ENCODE results near the gene ANO2. TPM values are rescaled to one million over a fixed set of nuclear protein-coding genes. Genes with fewer than 3 reads are reported as not detected.

The ANO2 gene
- total RNA-seq, 1 donor from 2014 or later, result 8.7 TPM

- DNase-seq (ENCODE audit: low spot score), result no peak
Measured at GRCh38 chr12:5585178-5585577, 359.9 kb downstream of the ANO2 start.

DNA sequence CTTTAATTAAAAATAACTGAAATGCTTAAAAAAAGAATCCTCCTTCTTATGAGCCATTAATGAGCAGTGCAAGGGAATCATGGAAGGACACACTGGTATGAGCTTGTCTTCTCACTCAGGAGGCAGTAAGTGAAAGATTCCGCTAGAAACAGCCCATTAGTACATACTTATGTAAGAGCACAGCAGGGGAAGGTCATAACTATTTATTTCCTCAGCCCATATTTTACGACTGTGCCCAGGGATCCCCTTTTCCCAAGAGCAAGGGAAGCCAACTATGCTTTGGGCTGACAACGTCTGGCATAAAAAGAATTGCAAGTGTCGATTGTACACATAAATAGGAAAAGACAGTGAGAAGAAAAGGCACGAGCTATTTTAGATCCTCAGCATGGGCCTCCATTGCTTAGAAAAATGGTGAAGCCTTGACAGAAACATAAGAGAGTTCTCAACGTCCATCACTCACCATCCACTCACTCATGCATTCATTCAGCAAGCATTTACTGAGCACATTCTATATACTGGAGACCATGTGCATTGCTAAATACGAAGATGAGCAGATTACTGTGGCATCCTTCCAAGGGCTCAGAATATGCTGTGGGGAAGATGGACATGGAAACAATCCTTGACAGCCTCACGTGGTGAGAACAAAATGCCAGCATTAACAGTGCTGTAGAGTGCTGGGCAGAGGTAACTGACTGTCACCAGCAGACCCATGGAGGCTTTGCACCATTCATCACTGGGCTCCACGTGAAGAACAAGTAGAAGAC lies 360.5 kb downstream of the ANO2 start:
- no peak for DNase-seq (ENCODE audit: low spot score)

DNA sequence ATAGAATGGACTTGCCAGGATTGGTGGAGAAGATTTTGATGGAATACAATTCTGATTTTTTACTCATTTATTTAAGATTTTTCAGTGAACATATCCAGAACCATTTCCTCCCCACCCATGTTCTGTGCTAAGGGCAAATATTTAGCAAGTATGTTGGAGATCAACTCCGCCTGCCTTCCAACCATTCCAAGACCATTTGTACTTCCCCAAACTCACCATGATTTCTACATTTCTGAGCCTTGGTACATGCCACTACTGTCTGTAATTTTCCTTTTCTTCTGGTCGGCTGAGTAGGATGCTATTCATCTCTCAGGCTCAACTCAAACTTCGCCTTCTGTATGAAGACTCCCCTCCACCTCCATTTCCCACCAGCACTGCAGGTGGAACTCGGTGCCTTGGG lies 362.5 kb downstream of the ANO2 start:
- no peak for DNase-seq (ENCODE audit: low spot score)

DNA sequence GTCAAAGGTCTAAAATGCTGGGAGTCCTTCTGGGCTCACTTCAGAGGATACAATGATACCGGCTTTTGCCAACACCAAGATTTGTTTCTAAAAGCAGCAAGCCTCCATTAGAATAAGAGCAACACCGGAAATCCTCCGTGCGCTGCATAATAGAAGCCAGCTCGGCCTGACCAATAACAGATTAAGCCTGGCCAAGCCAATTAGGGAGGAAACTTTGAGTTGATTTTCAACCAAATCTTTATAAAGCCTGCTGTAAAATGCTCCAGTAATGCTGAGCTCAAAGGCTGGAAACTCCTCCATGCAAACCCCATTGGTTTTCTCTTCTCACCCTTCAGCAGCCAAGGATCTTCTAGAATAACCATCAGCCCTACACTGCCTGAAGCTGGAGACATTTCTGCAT lies 363.0 kb downstream of the ANO2 start:
- peak; percentile 22 for DNase-seq (ENCODE audit: low spot score)

DNA sequence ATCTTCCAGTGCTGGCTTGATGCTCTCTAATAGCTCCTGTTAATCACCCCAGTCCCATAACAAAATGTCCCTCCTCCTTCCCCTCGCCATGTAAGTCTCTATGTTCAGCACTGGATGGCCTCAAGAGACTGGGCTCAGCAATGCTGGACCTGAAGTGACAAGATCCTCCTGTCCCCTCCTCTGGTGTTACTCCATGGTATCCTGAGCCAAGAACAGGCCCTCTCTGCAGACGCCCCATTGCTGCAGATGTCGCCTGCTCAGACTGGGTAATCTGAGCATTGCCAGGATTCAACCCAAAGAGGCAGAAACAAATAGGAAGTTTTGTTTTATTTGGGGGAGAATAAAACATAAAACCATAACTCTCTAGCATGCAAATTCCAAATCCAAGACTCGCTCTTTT lies 363.4 kb downstream of the ANO2 start:
- no peak for DNase-seq (ENCODE audit: low spot score)

DNA sequence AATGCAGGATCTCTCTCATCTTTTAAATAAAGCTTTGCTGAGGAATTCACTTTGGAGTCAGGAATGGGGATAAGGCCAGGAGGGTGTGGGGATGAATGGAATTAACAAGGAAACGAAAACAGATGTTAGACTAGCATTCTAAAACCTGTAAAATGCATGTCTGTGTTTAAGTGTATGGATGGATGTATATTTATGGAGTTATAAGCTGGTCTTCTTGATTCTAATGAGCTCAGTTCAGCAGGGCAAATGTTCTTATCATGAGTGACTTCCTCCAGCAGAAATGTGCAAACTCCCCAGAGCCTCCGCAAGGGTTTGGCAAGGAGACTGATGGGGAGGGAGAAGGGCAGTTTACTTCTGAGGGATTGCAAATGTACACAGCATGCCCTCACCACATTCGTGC lies 364.0 kb downstream of the ANO2 start:
- DNase-seq (ENCODE audit: low spot score), result peak; percentile 80

DNA sequence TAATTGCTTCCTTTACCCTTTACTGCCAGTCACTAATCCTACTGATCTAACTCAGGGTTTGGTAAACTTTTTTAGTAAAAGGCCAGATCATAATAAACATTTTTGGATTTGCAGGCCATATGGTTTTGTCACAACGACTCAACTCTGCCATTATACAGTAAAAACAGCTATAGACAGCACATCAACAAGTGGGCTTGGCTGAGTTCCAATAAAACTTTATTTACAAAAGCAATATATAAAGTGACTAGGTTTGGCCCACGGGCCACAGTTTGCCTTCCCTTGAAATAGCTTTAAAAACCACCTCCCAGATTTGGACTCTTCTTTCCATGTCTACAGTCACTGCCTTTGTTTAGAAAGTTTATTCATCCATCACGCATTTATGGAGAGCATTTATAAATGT lies 366.3 kb downstream of the ANO2 start:
- DNase-seq (ENCODE audit: low spot score), result no peak

DNA sequence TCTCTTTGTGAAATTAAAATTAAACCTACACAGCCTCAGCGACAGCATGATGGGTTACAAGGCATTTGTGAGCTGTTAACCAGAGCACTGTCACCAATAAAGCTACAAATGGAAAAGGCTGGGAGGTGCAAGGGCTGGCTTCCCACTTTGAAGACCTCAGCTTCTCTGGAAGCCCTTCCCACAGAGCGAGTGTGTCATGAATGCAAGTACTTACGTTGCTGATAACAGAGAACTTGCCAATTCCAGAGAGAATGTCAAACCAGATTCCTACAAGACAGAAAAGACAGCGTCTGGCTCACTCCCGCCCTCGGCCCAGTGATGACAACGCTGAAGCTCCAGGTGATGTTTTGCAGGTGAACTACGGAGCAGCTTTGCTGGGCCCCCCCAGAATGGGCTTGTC lies 367.3 kb downstream of the ANO2 start:
- peak; percentile 20 for DNase-seq (ENCODE audit: low spot score)

DNA sequence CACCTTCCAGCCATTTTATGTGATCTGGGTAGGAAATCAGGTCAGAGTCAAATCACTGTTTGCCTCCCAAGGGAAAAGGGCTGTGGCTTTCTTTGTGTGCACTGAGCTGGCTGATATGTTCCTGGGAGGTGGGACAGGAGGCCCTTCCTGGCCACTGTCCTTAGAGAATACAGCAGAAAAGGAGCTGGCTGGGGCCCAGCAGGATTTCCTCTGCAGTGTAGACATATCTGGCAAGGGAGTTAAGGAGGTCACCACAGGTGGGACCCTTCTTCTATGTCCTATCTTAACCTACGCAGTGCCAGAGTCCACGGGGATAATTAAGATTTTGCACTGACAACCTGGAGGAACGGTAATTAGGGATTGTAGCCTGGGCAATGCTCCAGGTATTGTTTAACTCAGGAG lies 367.8 kb downstream of the ANO2 start:
- DNase-seq (ENCODE audit: low spot score), result no peak

DNA sequence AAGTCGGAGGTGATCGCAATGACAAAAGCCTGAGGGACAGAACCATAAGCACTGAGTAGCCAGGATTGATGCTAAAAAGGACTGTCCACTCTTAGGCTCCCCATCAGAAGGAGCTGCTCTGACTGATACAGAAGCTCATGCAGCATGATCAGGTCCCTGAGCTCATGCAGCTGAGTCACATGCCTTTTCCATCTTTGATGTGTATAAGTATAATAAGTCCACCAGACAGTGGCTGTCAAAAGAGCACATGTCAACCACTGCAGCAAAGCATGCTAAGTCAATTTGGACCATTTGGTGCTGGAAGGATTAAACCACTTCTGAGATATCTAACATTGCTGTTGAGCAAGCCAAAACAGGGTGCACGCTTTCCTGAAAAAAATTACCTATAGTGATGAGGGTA lies 369.1 kb downstream of the ANO2 start:
- DNase-seq (ENCODE audit: low spot score), result no peak

GRCh38 chr12:5575232-5575631 lies 369.8 kb downstream of the ANO2 start:
- no peak for DNase-seq (ENCODE audit: low spot score)

DNA sequence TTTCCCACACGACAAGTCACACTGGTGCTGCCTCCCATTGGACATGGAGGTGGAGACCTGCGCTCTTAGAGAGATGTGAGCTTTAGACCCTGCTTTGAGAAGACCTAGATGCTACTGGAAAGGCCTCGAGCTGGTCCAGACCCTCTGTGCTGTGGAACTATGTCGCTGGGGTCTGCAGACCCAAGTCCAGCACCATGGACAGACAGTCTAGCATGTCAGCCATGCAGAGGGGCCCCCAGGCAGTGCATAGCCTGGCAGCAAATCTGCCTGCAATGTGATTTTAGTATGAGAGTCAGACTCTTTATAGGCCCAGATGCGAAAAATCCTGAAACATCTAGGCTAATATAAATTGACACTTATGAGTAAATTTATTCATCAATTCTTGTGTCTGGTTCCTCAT lies 371.7 kb downstream of the ANO2 start:
- no peak for DNase-seq (ENCODE audit: low spot score)

DNA sequence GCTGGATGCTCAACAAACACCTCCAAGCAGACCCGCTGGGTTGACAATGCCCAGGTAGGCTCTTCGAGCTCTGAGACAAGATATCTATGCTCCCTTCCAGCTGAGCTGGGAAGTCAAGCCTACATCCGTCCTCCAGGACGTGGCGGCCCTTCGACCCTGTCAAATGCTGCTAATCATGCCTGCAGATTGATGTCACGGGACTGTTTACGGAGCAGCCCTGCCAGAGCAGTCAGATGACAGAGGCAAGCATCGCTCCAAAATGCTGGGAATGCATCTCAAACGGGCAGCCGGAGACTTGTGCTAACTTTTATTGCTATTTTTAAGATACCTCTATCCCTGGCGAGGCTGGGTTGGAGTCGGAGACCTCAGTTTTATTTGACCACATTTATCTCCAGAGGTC lies 373.9 kb downstream of the ANO2 start:
- peak; percentile 32 for DNase-seq (ENCODE audit: low spot score)

GRCh38 chr12:5570416-5570815 lies 374.6 kb downstream of the ANO2 start:
- no peak for DNase-seq (ENCODE audit: low spot score)

- no peak for DNase-seq (ENCODE audit: low spot score)
Measured at GRCh38 chr12:5568325-5568981, 376.6 kb downstream of the ANO2 start.

DNA sequence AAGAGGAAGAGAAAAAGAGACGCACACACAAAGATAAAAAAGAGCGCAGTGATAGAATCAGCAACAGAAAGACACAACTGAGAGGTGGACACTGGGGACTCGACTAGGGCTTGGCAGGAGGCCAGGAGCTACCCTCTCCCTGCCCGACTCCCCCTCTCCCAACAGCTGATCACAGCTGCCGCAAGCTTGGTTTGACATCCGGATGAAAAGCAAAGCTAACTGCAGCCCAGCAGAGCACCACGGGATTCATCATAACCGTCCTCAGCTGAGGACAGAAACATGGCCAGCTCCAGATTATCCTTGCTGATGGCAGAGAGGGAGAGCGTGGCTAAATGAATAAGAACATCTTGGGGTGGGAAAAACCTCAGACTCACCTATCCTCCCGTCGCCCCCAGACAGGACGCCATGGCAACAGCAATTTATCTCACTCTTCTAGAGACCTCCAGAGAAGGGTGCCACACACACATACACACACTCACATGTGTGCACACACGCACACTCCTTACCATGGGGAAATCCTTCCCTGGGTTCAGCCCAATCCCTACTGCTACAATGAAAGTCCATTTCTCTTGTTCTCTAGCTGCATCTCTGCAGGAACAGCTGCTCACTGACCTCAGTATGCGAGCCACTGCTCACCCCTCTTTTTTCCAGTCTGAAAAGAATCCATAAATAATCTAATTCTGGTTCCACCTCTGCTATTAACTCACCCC lies 377.9 kb downstream of the ANO2 start:
- peak; percentile 61 for DNase-seq (ENCODE audit: low spot score)

GRCh38 chr12:5565933-5566599 lies 379.0 kb downstream of the ANO2 start:
- peak; percentile 36 for DNase-seq (ENCODE audit: low spot score)

- no peak for DNase-seq (ENCODE audit: low spot score)
Measured at GRCh38 chr12:5562581-5562980, 382.5 kb downstream of the ANO2 start.

DNA sequence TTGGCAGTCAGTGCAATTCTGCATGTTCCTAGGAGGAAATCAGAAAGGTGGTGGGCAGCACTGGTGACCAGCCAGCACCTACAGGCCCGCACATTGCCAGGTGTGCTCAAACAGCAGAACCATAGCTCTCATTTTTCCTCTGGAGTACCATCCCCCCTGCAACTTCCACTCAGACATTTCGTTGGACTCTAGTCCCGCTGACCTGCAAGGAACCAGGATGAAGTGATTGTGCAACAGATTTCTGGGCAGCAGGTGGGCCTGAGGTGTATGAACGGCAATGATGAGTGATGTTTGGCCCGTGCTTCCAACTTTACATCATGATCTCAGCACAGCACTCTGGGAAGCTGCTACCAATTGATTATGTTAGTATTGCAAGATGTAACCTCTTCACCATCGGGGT lies 383.2 kb downstream of the ANO2 start:
- no peak for DNase-seq (ENCODE audit: low spot score)

DNA sequence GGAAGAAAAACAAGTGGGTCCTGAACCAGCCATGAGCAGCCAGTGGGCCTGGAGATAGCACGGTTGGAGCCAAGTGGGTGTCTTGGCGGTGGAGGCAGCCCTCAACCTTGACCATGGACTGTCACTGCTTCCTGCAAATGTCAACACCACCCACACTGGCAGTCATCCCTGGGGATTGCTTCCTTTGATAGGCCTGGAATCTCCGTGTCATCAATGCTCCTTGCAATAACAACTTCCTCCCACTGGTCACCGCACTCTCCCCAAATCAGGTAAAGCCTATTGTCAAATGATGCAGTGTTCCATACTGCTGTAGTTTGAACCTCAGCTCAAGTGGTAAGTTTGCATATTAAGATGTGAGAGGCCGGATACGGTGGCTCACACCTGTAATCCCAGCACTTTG lies 384.0 kb downstream of the ANO2 start:
- DNase-seq (ENCODE audit: low spot score), result no peak

- no peak for DNase-seq (ENCODE audit: low spot score)
Measured at GRCh38 chr12:5560265-5560664, 384.8 kb downstream of the ANO2 start.

DNA sequence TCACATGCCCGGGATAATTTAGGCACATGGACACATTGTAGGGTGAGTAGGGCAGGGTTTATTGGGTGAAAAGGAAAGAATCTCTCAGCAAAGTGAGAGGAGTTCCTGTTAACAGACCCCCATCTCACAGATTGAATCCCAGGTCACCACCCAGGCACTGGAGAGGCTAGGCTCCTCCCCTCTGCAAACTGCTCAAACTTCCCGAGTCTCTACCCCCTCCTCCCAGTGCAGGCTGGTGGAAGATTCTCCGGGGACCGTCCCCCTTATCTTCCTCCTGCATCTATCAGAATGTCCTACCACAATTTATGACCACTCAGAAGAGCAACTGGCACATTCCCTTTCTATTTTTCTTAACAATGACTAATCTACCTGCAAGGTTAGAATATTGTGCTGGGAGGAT lies 387.2 kb downstream of the ANO2 start:
- no peak for DNase-seq (ENCODE audit: low spot score)

All from umbilical cord (tissue), 2 donors.